Measurements from ENCODE around the gene PRUNE2. TPM values are rescaled to one million over a fixed set of nuclear protein-coding genes. Genes with fewer than 3 reads are reported as not detected.

Gene PRUNE2
- total RNA-seq, 6 experiments from 2014 or later, result 1.4 to 3.3 (median 2.1) TPM

GRCh38 chr9:76904661-76905457 is 1.1 kb downstream of the PRUNE2 start:
- intact Hi-C loops (cut with DNase I), result no loop called here
- H3K36me3 ChIP-seq, result no peaks in the 10 kb centered on the region
- DNase-seq (no peak), ATAC-seq (no peak)
- no peak overlapping the region for H3K4me3 ChIP-seq
- WGBS (ENCODE audit: insufficient coverage, low coverage, low lambda C conversion rate, missing lambda C conversion rate), result 41% methylated on average over 8 of the region's 8 CpGs
- peaks cover 0 to 4% (median 0%) of the 10 kb centered on the region in 4 donors for H3K4me1 ChIP-seq
- no peaks in the 10 kb centered on the region for H3K27me3 ChIP-seq
- TF ChIP-seq CTCF (IDR thresholded peaks at IDR 0.05) (no peak), POLR2A (IDR thresholded peaks at IDR 0.05) (no peak)
- H3K27ac ChIP-seq, result no peak overlapping the region
- H3K9me3 ChIP-seq, result no peaks in the 10 kb centered on the region

GRCh38 chr9:76902395-76902794 is 3.5 kb downstream of the PRUNE2 start:
- intact Hi-C loops (cut with DNase I), result no loop called here
- Histone ChIP-seq H3K9me3 (no peaks in the 10 kb centered on the region), H3K4me3 (no peak overlapping the region), H3K36me3 (no peaks in the 10 kb centered on the region), H3K27ac (no peak overlapping the region), H3K4me1 (peaks cover 0 to 4% (median 0%) of the 10 kb centered on the region in 4 donors), H3K27me3 (no peaks in the 10 kb centered on the region)
- DNase-seq (no peak), ATAC-seq (no peak)
- no peak for TF ChIP-seq POLR2A (IDR thresholded peaks at IDR 0.05)
- no peak for TF ChIP-seq CTCF (IDR thresholded peaks at IDR 0.05)
- WGBS (ENCODE audit: insufficient coverage, low coverage, low lambda C conversion rate, missing lambda C conversion rate), result 29% methylated on average over 6 of the region's 6 CpGs

- 14% methylated on average over 1 of the region's 2 CpGs for WGBS (ENCODE audit: insufficient coverage, low coverage, low lambda C conversion rate, missing lambda C conversion rate)
Observed at GRCh38 chr9:76901801-76902200, 4.1 kb downstream of the PRUNE2 start.

DNA sequence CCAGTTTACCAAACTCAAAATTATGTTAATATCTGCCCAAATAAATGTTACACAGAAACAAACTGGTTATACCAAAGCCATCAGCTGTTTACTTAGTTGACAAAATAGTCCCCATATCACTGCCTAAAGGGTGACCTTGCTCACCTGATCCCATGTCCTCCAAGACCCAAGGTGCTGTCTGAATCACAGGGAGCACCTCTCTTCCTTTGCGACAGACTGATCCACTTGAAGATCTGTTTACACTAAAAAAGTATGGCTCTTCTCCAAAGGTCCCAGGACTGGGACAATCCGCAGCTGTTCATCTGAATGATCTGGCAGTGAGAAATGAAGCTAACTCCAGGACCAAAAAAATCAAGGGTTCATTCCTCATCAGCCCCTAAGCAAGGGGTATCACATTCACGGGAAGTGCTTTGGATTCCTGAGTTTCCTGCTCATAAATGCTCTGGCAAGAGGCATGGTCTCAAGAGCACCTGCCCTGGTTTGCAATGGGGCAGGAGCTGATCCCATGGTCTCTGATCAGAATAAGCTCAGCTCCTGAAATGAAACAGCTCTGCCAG is 5.0 kb downstream of the PRUNE2 start:
- no peak for DNase-seq
- WGBS (ENCODE audit: insufficient coverage, low coverage, low lambda C conversion rate, missing lambda C conversion rate), result 37% methylated on average over 3 of the region's 3 CpGs
- peaks cover 0 to 3% (median 0%) of the 10 kb centered on the region in 4 donors for H3K4me1 ChIP-seq
- no peak overlapping the region for H3K4me3 ChIP-seq
- no peak overlapping the region for H3K27ac ChIP-seq
- no peak for ATAC-seq
- TF ChIP-seq POLR2A (IDR thresholded peaks at IDR 0.05) (no peak), CTCF (IDR thresholded peaks at IDR 0.05) (no peak)
- no peaks in the 10 kb centered on the region for H3K36me3 ChIP-seq
- no peaks in the 10 kb centered on the region for H3K9me3 ChIP-seq
- H3K27me3 ChIP-seq, result no peaks in the 10 kb centered on the region
- intact Hi-C loops (cut with DNase I), result no loop called here

More at GRCh38 chr9:76901801-76902200, 4.1 kb downstream of the PRUNE2 start:
- Histone ChIP-seq H3K27me3 (no peaks in the 10 kb centered on the region), H3K9me3 (no peaks in the 10 kb centered on the region), H3K4me1 (peaks cover 0 to 4% (median 0%) of the 10 kb centered on the region in 4 donors), H3K4me3 (no peak overlapping the region), H3K27ac (no peak overlapping the region), H3K36me3 (no peaks in the 10 kb centered on the region)
- DNase-seq (no peak), ATAC-seq (no peak)
- TF ChIP-seq POLR2A (IDR thresholded peaks at IDR 0.05) (no peak), CTCF (IDR thresholded peaks at IDR 0.05) (no peak)
- intact Hi-C loops (cut with DNase I), result no loop called here
